Tibial artery (tissue), 4 donors: Measurements from ENCODE around the gene ZBTB17.

Experiments used
- DNase-seq, 2 donors: peaks; one replicate each; pipeline ENCODE4 v3.0.0-alpha.2; 2019
- H3K27ac ChIP-seq, 2 donors: fragments of 200-600 bp; sonication (generic) in 1 of 2; 1 replicate in 1 of 2; 2 replicates in 1 of 2; pipeline ENCODE4 v1.5.1; 2018 to 2019; ENCODE audit warnings: mild to moderate bottlenecking in 1 of 2
- H3K27me3 ChIP-seq, 2 donors: fragments of 200-600 bp; sonication (generic) in 1 of 2; one replicate each; pipeline versions ENCODE4 v1.5.1 to v1.6.0; 2016 to 2019
- H3K36me3 ChIP-seq, 3 donors: fragments of 200-600 bp; sonication (generic) in 2 of 3; one replicate each; pipeline ENCODE4 v1.5.1; 2016 to 2019; ENCODE audit warnings: mild to moderate bottlenecking in 2 of 3
- H3K4me1 ChIP-seq, 4 donors: fragments of 200-600 bp; sonication (generic) in 2 of 4; 1 replicate in 3 of 4; 2 replicates in 1 of 4; pipeline ENCODE4 v1.5.1; 2016 to 2019
- H3K4me3 ChIP-seq, 2 donors: fragments of 200-600 bp; sonication (generic) in 1 of 2; 1 replicate in 1 of 2; 2 replicates in 1 of 2; pipeline ENCODE4 v1.5.1; 2018 to 2019; ENCODE audit warnings: mild to moderate bottlenecking in 2 of 2
- H3K9me3 ChIP-seq, 3 donors: fragments of 200-600 bp; sonication (generic) in 1 of 3; one replicate each; pipeline ENCODE4 v1.5.1; 2016 to 2019
- intact Hi-C: fragments of 100-400 bp; cut with DNase I; formaldehyde crosslinking; loops from one replicate; pipeline ENCODE4 v1.15.0; 2023; ENCODE audit warnings: low total_unique reads
- TF ChIP-seq, protein P1 (sequence below), 2 experiments: fragments of 200-600 bp in 1 of 2; fragments of 450-650 bp in 1 of 2; IDR thresholded peaks; one replicate each; pipeline ENCODE4 v1.5.1; 2017 to 2019; ENCODE audit warnings: antibody characterized with exemption in 2 of 2, mild to moderate bottlenecking in 1 of 2, moderate library complexity in 1 of 2

The ZBTB17 gene

GRCh38 chr1:15992582-15993500 is 16.9 kb upstream of the ZBTB17 start:
- TF ChIP-seq, protein P1, sequence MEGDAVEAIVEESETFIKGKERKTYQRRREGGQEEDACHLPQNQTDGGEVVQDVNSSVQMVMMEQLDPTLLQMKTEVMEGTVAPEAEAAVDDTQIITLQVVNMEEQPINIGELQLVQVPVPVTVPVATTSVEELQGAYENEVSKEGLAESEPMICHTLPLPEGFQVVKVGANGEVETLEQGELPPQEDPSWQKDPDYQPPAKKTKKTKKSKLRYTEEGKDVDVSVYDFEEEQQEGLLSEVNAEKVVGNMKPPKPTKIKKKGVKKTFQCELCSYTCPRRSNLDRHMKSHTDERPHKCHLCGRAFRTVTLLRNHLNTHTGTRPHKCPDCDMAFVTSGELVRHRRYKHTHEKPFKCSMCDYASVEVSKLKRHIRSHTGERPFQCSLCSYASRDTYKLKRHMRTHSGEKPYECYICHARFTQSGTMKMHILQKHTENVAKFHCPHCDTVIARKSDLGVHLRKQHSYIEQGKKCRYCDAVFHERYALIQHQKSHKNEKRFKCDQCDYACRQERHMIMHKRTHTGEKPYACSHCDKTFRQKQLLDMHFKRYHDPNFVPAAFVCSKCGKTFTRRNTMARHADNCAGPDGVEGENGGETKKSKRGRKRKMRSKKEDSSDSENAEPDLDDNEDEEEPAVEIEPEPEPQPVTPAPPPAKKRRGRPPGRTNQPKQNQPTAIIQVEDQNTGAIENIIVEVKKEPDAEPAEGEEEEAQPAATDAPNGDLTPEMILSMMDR (IDR thresholded peaks at IDR 0.05): no peak
- intact Hi-C loops: loop anchor here (5.0 kb wide), 2 partner anchors 181 to 201 kb away; no protein-coding TSS in a partner anchor
- DNase-seq: no peak

GRCh38 chr1:15992187-15992553 is 16.3 kb upstream of the ZBTB17 start:
- DNase-seq: no peak
- H3K36me3 ChIP-seq: no peaks in the 10 kb centered on the region
- H3K9me3 ChIP-seq: no peaks in the 10 kb centered on the region
- H3K4me1 ChIP-seq: no peaks in the 10 kb centered on the region
- TF ChIP-seq, protein P1 (IDR thresholded peaks at IDR 0.05): no peak
- H3K4me3 ChIP-seq: no peak overlapping the region
- no peaks in the 10 kb centered on the region for H3K27me3 ChIP-seq
- intact Hi-C loops: loop anchor here (5.0 kb wide), 2 partner anchors 180 to 200 kb away; no protein-coding TSS in a partner anchor
- no peak overlapping the region for H3K27ac ChIP-seq

More at GRCh38 chr1:15992582-15993500, 16.9 kb upstream of the ZBTB17 start:
- Histone ChIP-seq H3K27ac (no peak overlapping the region), H3K36me3 (no peaks in the 10 kb centered on the region), H3K9me3 (no peaks in the 10 kb centered on the region), H3K4me1 (no peaks in the 10 kb centered on the region), H3K4me3 (no peak overlapping the region), H3K27me3 (no peaks in the 10 kb centered on the region)

- Histone ChIP-seq H3K36me3 (no peaks in the 10 kb centered on the region), H3K27me3 (no peaks in the 10 kb centered on the region), H3K4me3 (no peak overlapping the region), H3K9me3 (no peaks in the 10 kb centered on the region), H3K4me1 (no peaks in the 10 kb centered on the region), H3K27ac (no peak overlapping the region)
- no peak for DNase-seq
- TF ChIP-seq, protein P1 (IDR thresholded peaks at IDR 0.05): no peak
- intact Hi-C loops: loop anchor here (5.0 kb wide), 2 partner anchors 179 to 199 kb away; no protein-coding TSS in a partner anchor
Observed at GRCh38 chr1:15991427-15992186, 15.7 kb upstream of the ZBTB17 start.

- Histone ChIP-seq H3K36me3 (no peaks in the 10 kb centered on the region), H3K27ac (no peak overlapping the region), H3K4me1 (no peaks in the 10 kb centered on the region), H3K9me3 (no peaks in the 10 kb centered on the region), H3K4me3 (no peak overlapping the region), H3K27me3 (no peaks in the 10 kb centered on the region)
- DNase-seq: no peak
- TF ChIP-seq, protein P1 (IDR thresholded peaks at IDR 0.05): no peak
- intact Hi-C loops: loop anchor here (5.0 kb wide), 2 partner anchors 177 to 197 kb away; no protein-coding TSS in a partner anchor
Observed at GRCh38 chr1:15989776-15990175, 13.9 kb upstream of the ZBTB17 start.

DNA sequence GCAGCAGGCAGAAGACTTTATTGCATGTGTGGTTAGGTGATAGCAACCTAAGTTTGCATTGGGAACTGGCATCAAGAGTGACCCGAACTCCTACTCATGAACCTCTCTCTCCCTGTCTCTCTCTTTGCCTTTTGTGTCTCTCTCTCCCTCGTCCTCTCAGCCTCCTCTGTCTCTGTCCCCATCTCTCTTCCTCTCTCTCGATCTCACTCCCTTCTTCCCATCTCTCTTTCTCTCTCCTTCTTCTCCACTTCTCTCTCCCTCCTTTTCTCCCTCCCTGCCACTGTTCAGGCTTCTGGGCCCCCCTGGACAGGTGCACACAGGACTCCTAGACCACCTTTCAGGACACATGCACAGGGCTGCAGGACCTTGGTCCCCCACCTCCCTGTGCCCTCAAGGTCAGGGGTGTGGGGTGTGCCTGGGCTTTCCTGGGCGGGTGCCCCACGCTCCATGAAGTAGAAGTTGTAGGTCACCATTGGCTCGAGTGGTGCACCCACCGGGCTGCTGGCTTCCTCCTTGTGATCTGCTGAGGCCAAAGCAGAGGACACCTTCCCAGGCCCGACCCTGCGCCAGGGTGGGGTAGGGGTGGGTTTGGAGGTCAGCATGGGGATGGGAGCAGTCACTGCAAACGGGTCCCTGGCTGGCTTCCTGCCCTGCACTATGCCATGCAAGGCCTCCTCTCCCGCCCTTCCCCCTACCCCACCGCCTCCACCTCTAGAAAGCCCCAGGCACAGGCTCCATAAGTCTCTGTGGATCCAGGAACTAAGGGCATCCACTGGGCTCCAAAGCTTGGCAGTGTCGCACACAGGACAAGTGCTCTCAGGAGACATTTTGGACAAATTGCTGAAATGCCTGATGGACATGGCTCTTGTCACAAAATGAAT is 13.2 kb upstream of the ZBTB17 start:
- Histone ChIP-seq H3K36me3 (no peaks in the 10 kb centered on the region), H3K4me3 (no peak overlapping the region), H3K27me3 (no peaks in the 10 kb centered on the region), H3K9me3 (no peaks in the 10 kb centered on the region), H3K4me1 (no peaks in the 10 kb centered on the region), H3K27ac (no peak overlapping the region)
- no peak for DNase-seq
- TF ChIP-seq, protein P1 (IDR thresholded peaks at IDR 0.05): no peak
- intact Hi-C loops: no loop called here
